K562 (cell line): ENCODE results near the gene GPR55. TPM values are rescaled to one million over a fixed set of nuclear protein-coding genes. Genes with fewer than 3 reads are reported as not detected.

Source experiments
- PKNOX1 ChIP-seq: fragments of 450-650 bp; IDR thresholded peaks from 2 replicates; pipeline ENCODE4 v1.6.1; 2016
- SMARCA4 ChIP-seq: fragments of 450-650 bp; IDR thresholded peaks from 2 replicates; pipeline ENCODE4 v1.6.1; 2016
- ZMIZ1 ChIP-seq, 2 experiments: fragments of 150-350 bp in 1 of 2; IDR thresholded peaks; 2 replicates each; pipeline ENCODE4 v1.6.1; 2012 to 2016; ENCODE audit warnings: low read depth in 2 of 2, low read length in 2 of 2, mild to moderate bottlenecking in 1 of 2, moderate library complexity in 1 of 2
- polyA plus RNA-seq, 8 experiments: library from polyadenylated mRNA; depleted of rRNA in 4 of 8; stranded (reverse) in 5 of 8; unstranded in 3 of 8; fragments of >200 nt; fragmentation: Nextera tagmentation in 2 of 8; fragmentation: Illumina TruSeq in 1 of 8; extraction: Ambion mirVana in 2 of 8; extraction: Trizol in 1 of 8; gene quantifications; 2 replicates each; pipeline versions ENCODE4 v1.2.1 to v1.2.3, GENCODE V29; 2011 to 2014; ENCODE audit warnings: inconsistent platforms in 1 of 8, missing spikeins in 1 of 8
- total RNA-seq, 7 experiments: library from RNA; depleted of rRNA in 6 of 7; stranded (reverse); fragments of >200 nt in 6 of 7; fragmentation: Illumina TruSeq in 2 of 7; extraction: Trizol in 2 of 7; gene quantifications; 2 replicates each; pipeline versions ENCODE4 v1.2.1 to v1.2.3, GENCODE V29; 2011 to 2021; ENCODE audit warnings: low replicate concordance in 1 of 7

The GPR55 gene
- total and polyA plus RNA-seq, 9 of the 15 experiments (the other 6 are each of a cell fraction or from before 2014, with no cell fraction given) = 0.11 to 0.49 (median 0.27) TPM

- TF ChIP-seq SMARCA4 (peak; percentile 32; the same call in 1 of the 2 replicates), ZMIZ1 (IDR thresholded peaks at IDR 0.05; ENCODE audit: low read depth in 2 of 2, low read length in 2 of 2) (peak in 1 of 2 experiments; percentile 29; a peak in 1 of 4 replicates), PKNOX1 (peak; percentile 44)
These were observed 17.5 kb downstream of the GPR55 start (continued) for GRCh38 chr2:230907361-230908091.
